Myocyte (in vitro differentiated cells): ENCODE measurements around the gene FAM131C. TPM values are rescaled to one million over a fixed set of nuclear protein-coding genes. Genes with fewer than 3 reads are reported as not detected.
"Not testable (repeated sequence)": the region's sequence is repeated elsewhere in the genome, so short reads cannot be mapped to it uniquely, and the experiment has no call there.

Source experiments
- DNase-seq: peaks from one replicate; pipeline ENCODE4 v3.0.0-alpha.2; 2012; ENCODE audit warnings: low read depth
- total RNA-seq: library from RNA; depleted of rRNA; stranded (reverse); fragments of >200 nt; gene quantifications from 2 replicates; pipeline ENCODE4 v1.2.3, GENCODE V29; 2014

The FAM131C gene
- total RNA-seq, 1 donor from 2014 or later: not detected

GRCh38 chr1:16061989-16062686 is 11.3 kb downstream of the FAM131C start:
- DNase-seq: not testable (repeated sequence)

GRCh38 chr1:16061266-16061665 is 12.2 kb downstream of the FAM131C start:
- no peak for DNase-seq

GRCh38 chr1:16058394-16059120 is 14.9 kb downstream of the FAM131C start:
- not testable (repeated sequence) for DNase-seq

- DNase-seq: not testable (repeated sequence)
These were observed 16.0 kb downstream of the FAM131C start for GRCh38 chr1:16057314-16057915.

GRCh38 chr1:16056521-16056912 is 16.9 kb downstream of the FAM131C start:
- DNase-seq: not testable (repeated sequence)

- DNase-seq: peak; percentile 76
These were observed 17.6 kb downstream of the FAM131C start for GRCh38 chr1:16055613-16056520.

GRCh38 chr1:16054598-16055540 is 18.6 kb downstream of the FAM131C start:
- DNase-seq: no peak

- no peak for DNase-seq
These were observed 19.5 kb downstream of the FAM131C start for GRCh38 chr1:16053781-16054502.

GRCh38 chr1:16051949-16052348 is 21.5 kb downstream of the FAM131C start:
- not testable (repeated sequence) for DNase-seq

- no peak for DNase-seq
These were observed 22.4 kb downstream of the FAM131C start for GRCh38 chr1:16051039-16051438.

GRCh38 chr1:16050328-16050727 is 23.1 kb downstream of the FAM131C start:
- DNase-seq: no peak

- peak; percentile 37 for DNase-seq
These were observed 24.8 kb downstream of the FAM131C start for GRCh38 chr1:16048573-16049189.

GRCh38 chr1:16047791-16048475 is 25.5 kb downstream of the FAM131C start:
- no peak for DNase-seq

- DNase-seq: peak; percentile 4
These were observed 26.6 kb downstream of the FAM131C start for GRCh38 chr1:16046842-16047241.

- DNase-seq: no peak
These were observed 29.5 kb downstream of the FAM131C start for GRCh38 chr1:16043950-16044349.

GRCh38 chr1:16043521-16043920 is 29.9 kb downstream of the FAM131C start, which contains the start of gene CLCNKB:
TSS of gene CLCNKB (plus strand) at chr1:16043782. CDS start at chr1:16044493, 711 bp downstream.
- no peak for DNase-seq

GRCh38 chr1:16042654-16043053 is 30.8 kb downstream of the FAM131C start:
- not testable (repeated sequence) for DNase-seq

GRCh38 chr1:16042096-16042495 is 31.4 kb downstream of the FAM131C start:
- no peak for DNase-seq
